ENCODE results near the gene CHKA.

Gene CHKA

DNA sequence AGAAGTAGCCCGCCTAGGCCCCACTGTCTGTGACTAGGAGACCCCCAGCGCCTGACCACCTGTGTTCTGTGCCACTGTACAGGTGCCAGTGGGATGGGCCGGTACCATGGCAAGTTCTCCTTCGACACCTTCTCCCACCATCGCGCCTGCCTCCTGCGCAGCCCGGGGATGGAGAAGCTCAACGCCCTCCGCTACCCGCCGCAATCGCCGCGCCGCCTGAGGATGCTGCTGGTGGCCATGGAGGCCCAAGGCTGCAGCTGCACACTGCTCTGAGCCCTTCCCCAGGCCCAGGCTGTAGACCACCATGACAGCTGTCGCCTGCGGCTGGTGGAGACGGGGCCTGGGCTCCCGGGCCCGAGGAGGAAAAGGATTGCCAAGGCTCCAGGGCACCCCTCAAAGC is 93.5 kb downstream of the CHKA start:
- TF ChIP-seq, protein P1, sequence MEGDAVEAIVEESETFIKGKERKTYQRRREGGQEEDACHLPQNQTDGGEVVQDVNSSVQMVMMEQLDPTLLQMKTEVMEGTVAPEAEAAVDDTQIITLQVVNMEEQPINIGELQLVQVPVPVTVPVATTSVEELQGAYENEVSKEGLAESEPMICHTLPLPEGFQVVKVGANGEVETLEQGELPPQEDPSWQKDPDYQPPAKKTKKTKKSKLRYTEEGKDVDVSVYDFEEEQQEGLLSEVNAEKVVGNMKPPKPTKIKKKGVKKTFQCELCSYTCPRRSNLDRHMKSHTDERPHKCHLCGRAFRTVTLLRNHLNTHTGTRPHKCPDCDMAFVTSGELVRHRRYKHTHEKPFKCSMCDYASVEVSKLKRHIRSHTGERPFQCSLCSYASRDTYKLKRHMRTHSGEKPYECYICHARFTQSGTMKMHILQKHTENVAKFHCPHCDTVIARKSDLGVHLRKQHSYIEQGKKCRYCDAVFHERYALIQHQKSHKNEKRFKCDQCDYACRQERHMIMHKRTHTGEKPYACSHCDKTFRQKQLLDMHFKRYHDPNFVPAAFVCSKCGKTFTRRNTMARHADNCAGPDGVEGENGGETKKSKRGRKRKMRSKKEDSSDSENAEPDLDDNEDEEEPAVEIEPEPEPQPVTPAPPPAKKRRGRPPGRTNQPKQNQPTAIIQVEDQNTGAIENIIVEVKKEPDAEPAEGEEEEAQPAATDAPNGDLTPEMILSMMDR (IDR thresholded peaks at IDR 0.05; ENCODE audit: low read depth, low read length) = no peak
- DNase-seq (ENCODE audit: extremely low read depth, low read depth) = no peak

DNA sequence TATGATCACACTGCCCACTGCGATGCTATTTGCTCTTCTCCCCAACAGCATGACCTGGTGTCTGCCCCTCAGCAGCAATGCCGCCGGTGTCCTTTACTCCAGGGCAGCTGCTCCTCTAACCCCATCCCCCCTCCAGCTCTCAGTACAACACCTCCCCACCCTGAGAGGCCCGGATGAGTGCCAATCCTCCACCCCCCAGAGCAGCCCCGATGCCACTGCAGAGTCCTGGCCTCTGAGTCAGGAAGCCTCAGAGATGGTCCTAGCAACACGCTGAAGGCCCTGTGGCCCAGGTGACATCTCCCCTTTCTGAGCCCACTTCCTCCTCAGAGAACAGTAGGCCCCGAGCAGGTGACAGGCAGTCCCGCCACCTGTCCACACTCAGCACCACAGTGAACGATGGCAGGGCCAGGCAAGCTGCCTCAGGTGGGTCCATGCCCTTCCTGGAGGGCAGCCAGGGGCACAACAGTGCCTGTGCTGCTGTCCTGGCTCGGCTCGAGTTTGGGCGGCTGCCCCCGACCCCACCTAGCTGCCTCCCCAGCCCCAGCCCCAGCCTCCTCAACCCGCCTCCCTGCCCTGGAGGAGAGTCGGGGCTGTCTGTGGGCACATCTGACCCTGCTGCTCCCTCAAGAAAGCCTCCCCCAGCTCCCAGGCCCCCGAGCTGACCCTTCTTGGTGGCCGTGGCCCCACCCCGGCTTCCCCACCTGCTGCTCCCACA is 94.6 kb downstream of the CHKA start:
- DNase-seq (ENCODE audit: extremely low read depth, low read depth) = no peak
- TF ChIP-seq, protein P1 (IDR thresholded peaks at IDR 0.05; ENCODE audit: low read depth, low read length) = no peak

DNA sequence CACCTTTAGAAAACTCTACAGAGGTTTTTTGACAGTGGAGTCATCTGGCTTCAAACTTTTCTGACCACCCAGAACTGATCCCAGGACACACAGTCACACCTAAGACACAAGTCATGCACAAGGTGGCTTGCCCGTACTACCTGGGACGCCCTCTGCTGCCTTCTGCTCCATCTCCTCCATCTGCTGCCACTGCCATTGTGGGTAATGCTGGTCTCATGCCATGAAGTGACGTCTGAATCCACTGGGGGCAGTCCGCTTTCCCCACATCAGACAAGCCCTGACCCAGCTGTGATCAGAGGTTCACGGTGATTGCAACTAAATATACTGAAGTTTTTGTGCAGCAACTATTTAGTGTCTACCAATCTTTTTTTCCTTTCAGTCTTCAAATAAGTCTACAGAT is 96.1 kb downstream of the CHKA start:
- TF ChIP-seq, protein P1 (IDR thresholded peaks at IDR 0.05; ENCODE audit: low read depth, low read length) = no peak
- no peak for DNase-seq (ENCODE audit: extremely low read depth, low read depth)

DNA sequence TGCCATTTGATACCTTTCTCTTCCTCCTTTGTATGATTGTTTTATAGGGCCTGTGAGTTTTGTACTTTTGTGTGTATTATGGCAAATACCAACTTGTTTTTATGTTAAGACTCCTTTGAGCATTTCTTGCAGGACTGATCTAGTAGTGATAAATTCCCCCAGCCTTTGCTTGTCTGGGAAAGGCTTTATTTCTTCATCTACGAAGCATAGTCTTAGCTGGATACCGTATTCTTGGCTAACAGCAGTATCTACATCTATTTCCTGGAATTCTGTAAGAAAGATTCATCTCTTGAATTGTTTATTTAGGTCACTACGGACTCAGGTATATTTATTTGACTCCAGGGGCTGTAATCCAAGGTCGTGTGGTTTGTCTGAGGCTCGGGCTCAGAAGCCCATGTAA is 96.7 kb downstream of the CHKA start:
- TF ChIP-seq, protein P1 (IDR thresholded peaks at IDR 0.05; ENCODE audit: low read depth, low read length) = no peak
- no peak for DNase-seq (ENCODE audit: extremely low read depth, low read depth)

DNA sequence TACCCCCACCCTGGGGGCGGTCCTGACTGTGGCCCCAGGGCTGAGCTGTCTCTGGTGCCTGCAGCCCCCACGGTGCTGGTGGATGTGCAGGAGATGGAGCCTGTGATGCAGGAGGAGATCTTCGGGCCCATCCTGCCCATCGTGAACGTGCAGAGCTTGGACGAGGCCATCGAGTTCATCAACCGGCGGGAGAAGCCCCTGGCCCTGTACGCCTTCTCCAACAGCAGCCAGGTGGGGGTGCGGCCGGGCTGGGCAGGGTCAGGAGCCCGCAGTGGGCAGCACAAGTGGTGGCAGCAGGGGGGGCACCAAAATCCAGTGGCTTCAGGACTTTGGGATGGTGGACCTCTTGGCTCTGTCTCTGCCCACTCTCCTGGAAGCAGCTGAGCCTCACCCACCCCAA is 98.7 kb downstream of the CHKA start:
- DNase-seq (ENCODE audit: extremely low read depth, low read depth) = no peak
- TF ChIP-seq, protein P1 (IDR thresholded peaks at IDR 0.05; ENCODE audit: low read depth, low read length) = no peak

DNA sequence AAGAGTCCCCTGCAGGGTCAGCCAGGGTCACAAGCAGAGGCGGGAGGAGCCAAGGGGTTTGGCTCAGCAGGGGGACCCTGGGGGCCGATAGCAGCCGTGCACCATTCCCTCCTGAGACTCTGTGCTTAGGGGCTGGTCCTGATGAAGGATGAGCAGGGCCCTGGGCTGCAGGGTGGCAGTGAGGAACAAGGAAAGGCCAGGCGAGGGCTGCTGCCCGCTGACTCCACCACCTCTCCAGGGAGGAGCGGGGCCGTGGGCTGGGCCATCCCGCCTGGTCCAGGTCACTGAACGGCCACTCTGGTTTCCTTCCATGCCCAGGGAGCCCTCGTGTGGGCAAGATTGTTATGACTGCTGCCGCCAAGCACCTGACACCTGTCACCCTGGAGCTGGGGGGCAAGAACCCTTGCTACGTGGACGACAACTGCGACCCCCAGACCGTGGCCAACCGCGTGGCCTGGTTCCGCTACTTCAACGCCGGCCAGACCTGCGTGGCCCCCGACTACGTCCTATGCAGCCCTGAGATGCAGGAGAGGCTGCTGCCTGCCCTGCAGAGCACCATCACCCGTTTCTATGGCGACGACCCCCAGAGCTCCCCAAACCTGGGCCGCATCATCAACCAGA is 99.9 kb downstream of the CHKA start:
- TF ChIP-seq, protein P1 (IDR thresholded peaks at IDR 0.05; ENCODE audit: low read depth, low read length) = no peak; the same call in none of the 2 replicates
- no peak for DNase-seq (ENCODE audit: extremely low read depth, low read depth)

DNA sequence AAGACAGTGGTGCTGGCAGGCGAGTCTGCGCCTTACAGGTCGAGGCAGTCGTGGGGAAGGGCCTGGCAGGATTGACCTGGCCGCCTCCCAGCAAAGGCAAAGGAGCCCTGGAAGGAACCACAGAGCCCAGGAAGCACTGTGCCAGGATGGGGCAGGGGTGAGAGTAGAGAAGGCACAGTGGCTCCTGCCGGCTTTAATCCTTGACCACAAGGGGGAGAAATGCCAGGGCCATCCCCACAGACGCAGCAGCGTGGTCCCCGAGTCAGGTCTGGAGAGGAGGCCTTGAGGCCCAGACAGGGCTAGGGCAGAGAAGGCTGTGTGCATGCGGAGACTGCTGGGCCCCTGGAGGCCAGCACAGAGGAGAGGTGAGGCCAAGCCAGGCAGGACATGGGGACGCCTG is 100.6 kb downstream of the CHKA start:
- TF ChIP-seq, protein P1 (IDR thresholded peaks at IDR 0.05; ENCODE audit: low read depth, low read length) = peak; percentile 22
- no peak for DNase-seq (ENCODE audit: extremely low read depth, low read depth)

Measured in AG09319 (cell line).